K562 (cell line): Measurements from ENCODE around the gene BIRC3. TPM values are rescaled to one million over a fixed set of nuclear protein-coding genes. Genes with fewer than 3 reads are reported as not detected.

Experiments
- BACH1 ChIP-seq: fragments of 200-800 bp; sonication (Bioruptor generic); IDR thresholded peaks from 2 replicates; pipeline ENCODE4 v1.6.1; 2016; ENCODE audit warnings: missing genetic modification characterization, missing compliant biosample characterization
- CBFB ChIP-seq: sonication (generic); formaldehyde crosslinking; IDR thresholded peaks from 2 replicates; pipeline ENCODE4 v1.4.0; 2020; ENCODE audit warnings: mild to moderate bottlenecking, missing genetic modification reagents
- CHD1 ChIP-seq: fragments of 200-600 bp; sonication (generic); IDR thresholded peaks from one replicate; pipeline ENCODE4 v1.6.1; 2012; ENCODE audit warnings: mild to moderate bottlenecking, moderate library complexity, low read length, inconsistent platforms
- E2F1 ChIP-seq: sonication (generic); formaldehyde crosslinking; IDR thresholded peaks from 2 replicates; pipeline ENCODE4 v1.8.1; 2023; ENCODE audit warnings: mild to moderate bottlenecking, missing genetic modification reagents, moderate library complexity
- GABPB2 ChIP-seq: fragments of 250-450 bp; sonication (Bioruptor Pico); conservative IDR thresholded peaks from 2 replicates; pipeline ENCODE4 v1.5.1; 2021; ENCODE audit warnings: mild to moderate bottlenecking
- HEY1 ChIP-seq: fragments of 250-450 bp; sonication (Bioruptor Pico); IDR thresholded peaks from 2 replicates; pipeline ENCODE4 v1.5.0; 2020; ENCODE audit warnings: mild to moderate bottlenecking, moderate library complexity, borderline replicate concordance
- HMG20B ChIP-seq: fragments of 250-450 bp; sonication (Bioruptor Pico); IDR thresholded peaks from 2 replicates; pipeline ENCODE4 v1.5.0; 2021; ENCODE audit warnings: mild to moderate bottlenecking
- IRF1 ChIP-seq: sonication (generic); formaldehyde crosslinking; IDR thresholded peaks from 2 replicates; pipeline ENCODE4 v1.8.0; 2022; ENCODE audit warnings: missing genetic modification reagents, mild to moderate bottlenecking, borderline replicate concordance
- JUN ChIP-seq, 2 experiments: sonication (generic) in 1 of 2; formaldehyde crosslinking in 1 of 2; IDR thresholded peaks; 2 replicates each; pipeline versions ENCODE4 v1.6.1 to v1.8.0; 2012 to 2022; ENCODE audit warnings: borderline replicate concordance in 2 of 2, mild to moderate bottlenecking in 2 of 2, improper control_type of control experiment in 1 of 2, low read depth in 1 of 2, low read length in 1 of 2, missing genetic modification reagents in 1 of 2
- MLLT1 ChIP-seq, 2 experiments: fragments of 450-650 bp; IDR thresholded peaks; 2 replicates each; pipeline ENCODE4 v1.6.1; 2016
- NCOA2 ChIP-seq, 2 experiments: fragments of 450-650 bp; IDR thresholded peaks; 2 replicates each; pipeline ENCODE4 v1.6.1; 2018; ENCODE audit warnings: mild to moderate bottlenecking in 2 of 2, moderate library complexity in 1 of 2; ENCODE audit not compliant: partially characterized antibody in 2 of 2
- SMARCC2 ChIP-seq: fragments of 450-650 bp; IDR thresholded peaks from 2 replicates; pipeline ENCODE4 v1.6.1; 2017; ENCODE audit warnings: antibody characterized with exemption, moderate library complexity, mild to moderate bottlenecking, low read depth
- SRSF1 ChIP-seq: fragments of 200-400 bp; formaldehyde crosslinking; IDR thresholded peaks from 2 replicates; pipeline ENCODE4 v1.6.1; 2017; ENCODE audit warnings: mild to moderate bottlenecking, low read depth, low read length, moderate library complexity
- TGIF2 ChIP-seq: sonication (generic); formaldehyde crosslinking; IDR thresholded peaks from 2 replicates; pipeline ENCODE4 v1.8.1; 2022; ENCODE audit warnings: mild to moderate bottlenecking, missing genetic modification reagents, moderate library complexity
- U2AF1 ChIP-seq: fragments of 200-400 bp; formaldehyde crosslinking; optimal IDR thresholded peaks from 2 replicates; pipeline ENCODE3; 2017; ENCODE audit warnings: mild to moderate bottlenecking, low read depth, low read length, moderate library complexity
- ZNF175 ChIP-seq: fragments of 200-800 bp; sonication (Bioruptor generic); IDR thresholded peaks from 2 replicates; pipeline ENCODE4 v1.6.1; 2016; ENCODE audit warnings: low read depth, mild to moderate bottlenecking, missing genetic modification characterization, missing compliant biosample characterization
- ZNF232 ChIP-seq: sonication (generic); formaldehyde crosslinking; IDR thresholded peaks from 2 replicates; pipeline ENCODE4 v1.8.0; 2022; ENCODE audit warnings: mild to moderate bottlenecking, missing genetic modification reagents
- ZNF347 ChIP-seq: fragments of 450-650 bp; formaldehyde crosslinking; IDR thresholded peaks from 2 replicates; pipeline ENCODE4 v1.4.0; 2020; ENCODE audit warnings: low read depth, mild to moderate bottlenecking, moderate library complexity
- ZNF655 ChIP-seq: fragments of 250-450 bp; sonication (Bioruptor Pico); IDR thresholded peaks from 2 replicates; pipeline ENCODE4 v1.5.0; 2021
- polyA plus RNA-seq, 8 experiments: library from polyadenylated mRNA; depleted of rRNA in 4 of 8; stranded (reverse) in 5 of 8; unstranded in 3 of 8; fragments of >200 nt; fragmentation: Nextera tagmentation in 2 of 8; fragmentation: Illumina TruSeq in 1 of 8; extraction: Ambion mirVana in 2 of 8; extraction: Trizol in 1 of 8; gene quantifications; 2 replicates each; pipeline versions ENCODE4 v1.2.1 to v1.2.3, GENCODE V29; 2011 to 2014; ENCODE audit warnings: inconsistent platforms in 1 of 8, missing spikeins in 1 of 8
- total RNA-seq, 7 experiments: library from RNA; depleted of rRNA in 6 of 7; stranded (reverse); fragments of >200 nt in 6 of 7; fragmentation: Illumina TruSeq in 2 of 7; extraction: Trizol in 2 of 7; gene quantifications; 2 replicates each; pipeline versions ENCODE4 v1.2.1 to v1.2.3, GENCODE V29; 2011 to 2021; ENCODE audit warnings: low replicate concordance in 1 of 7

The BIRC3 gene
- total and polyA plus RNA-seq, 9 of the 15 experiments (the other 6 are each of a cell fraction or from before 2014, with no cell fraction given) = 0.08 to 0.42 (median 0.18) TPM

GRCh38 chr11:102346748-102347461 is 29.6 kb downstream of the BIRC3 start, which contains the start of gene BIRC2 (continued):
- TF ChIP-seq MLLT1 (IDR thresholded peaks at IDR 0.05) (no peak; a peak in 1 of 4 replicates), NCOA2 (IDR thresholded peaks at IDR 0.05; ENCODE audit: partially characterized antibody in 2 of 2) (no peak), GABPB2 (CRISPR knock-in tag) (no peak), JUN (IDR thresholded peaks at IDR 0.05; ENCODE audit: borderline replicate concordance, low read depth, low read length) (peak; percentile 95), JUN (CRISPR knock-in tag; IDR thresholded peaks at IDR 0.05; ENCODE audit: borderline replicate concordance) (peak; percentile 48; the same call in 1 of the 2 replicates), ZNF347 (no peak), SRSF1 (no peak), CBFB (CRISPR knock-in tag) (peak; percentile 44; the same call in 1 of the 2 replicates), E2F1 (no peak), HEY1 (CRISPR knock-in tag) (no peak), SMARCC2 (no peak), ZNF175 (CRISPR knock-in tag) (peak; percentile 69; the same call in 1 of the 2 replicates), CHD1 (no peak), ZNF655 (CRISPR knock-in tag) (no peak), BACH1 (tag) (no peak), U2AF1 (peak; percentile 85), ZNF232 (CRISPR knock-in tag) (no peak), IRF1 (CRISPR knock-in tag) (no peak), TGIF2 (CRISPR knock-in tag) (no peak), HMG20B (no peak)
